ENCODE results near the gene CARMIL1. TPM values are rescaled to one million over a fixed set of nuclear protein-coding genes. Genes with fewer than 3 reads are reported as not detected.

The CARMIL1 gene
- total and polyA plus RNA-seq, 2 of the 8 experiments (the other 6 are each of a cell fraction or from before 2014, with no cell fraction given), result 20.3 to 40.4 TPM

DNA sequence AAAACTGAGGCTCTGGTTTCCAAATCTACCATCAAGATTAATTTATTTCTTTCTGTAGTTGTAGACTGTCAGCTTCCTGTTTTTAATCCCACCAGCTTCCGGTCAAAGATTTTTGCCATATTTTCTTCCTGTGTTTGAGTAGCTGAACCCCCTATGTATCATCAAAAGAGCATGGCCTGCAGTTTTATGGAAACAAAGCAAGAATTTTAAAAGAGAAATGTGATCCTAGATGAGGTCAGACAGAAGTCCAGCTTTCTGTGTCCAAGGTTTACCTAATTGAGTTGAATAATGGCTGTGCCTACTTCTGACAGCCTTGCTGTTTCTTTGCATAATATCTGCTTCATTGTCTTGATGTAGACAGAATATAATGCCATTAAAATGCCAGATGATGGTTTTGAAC lies 163.7 kb downstream of the CARMIL1 start (continued):
- TF ChIP-seq, protein P1, sequence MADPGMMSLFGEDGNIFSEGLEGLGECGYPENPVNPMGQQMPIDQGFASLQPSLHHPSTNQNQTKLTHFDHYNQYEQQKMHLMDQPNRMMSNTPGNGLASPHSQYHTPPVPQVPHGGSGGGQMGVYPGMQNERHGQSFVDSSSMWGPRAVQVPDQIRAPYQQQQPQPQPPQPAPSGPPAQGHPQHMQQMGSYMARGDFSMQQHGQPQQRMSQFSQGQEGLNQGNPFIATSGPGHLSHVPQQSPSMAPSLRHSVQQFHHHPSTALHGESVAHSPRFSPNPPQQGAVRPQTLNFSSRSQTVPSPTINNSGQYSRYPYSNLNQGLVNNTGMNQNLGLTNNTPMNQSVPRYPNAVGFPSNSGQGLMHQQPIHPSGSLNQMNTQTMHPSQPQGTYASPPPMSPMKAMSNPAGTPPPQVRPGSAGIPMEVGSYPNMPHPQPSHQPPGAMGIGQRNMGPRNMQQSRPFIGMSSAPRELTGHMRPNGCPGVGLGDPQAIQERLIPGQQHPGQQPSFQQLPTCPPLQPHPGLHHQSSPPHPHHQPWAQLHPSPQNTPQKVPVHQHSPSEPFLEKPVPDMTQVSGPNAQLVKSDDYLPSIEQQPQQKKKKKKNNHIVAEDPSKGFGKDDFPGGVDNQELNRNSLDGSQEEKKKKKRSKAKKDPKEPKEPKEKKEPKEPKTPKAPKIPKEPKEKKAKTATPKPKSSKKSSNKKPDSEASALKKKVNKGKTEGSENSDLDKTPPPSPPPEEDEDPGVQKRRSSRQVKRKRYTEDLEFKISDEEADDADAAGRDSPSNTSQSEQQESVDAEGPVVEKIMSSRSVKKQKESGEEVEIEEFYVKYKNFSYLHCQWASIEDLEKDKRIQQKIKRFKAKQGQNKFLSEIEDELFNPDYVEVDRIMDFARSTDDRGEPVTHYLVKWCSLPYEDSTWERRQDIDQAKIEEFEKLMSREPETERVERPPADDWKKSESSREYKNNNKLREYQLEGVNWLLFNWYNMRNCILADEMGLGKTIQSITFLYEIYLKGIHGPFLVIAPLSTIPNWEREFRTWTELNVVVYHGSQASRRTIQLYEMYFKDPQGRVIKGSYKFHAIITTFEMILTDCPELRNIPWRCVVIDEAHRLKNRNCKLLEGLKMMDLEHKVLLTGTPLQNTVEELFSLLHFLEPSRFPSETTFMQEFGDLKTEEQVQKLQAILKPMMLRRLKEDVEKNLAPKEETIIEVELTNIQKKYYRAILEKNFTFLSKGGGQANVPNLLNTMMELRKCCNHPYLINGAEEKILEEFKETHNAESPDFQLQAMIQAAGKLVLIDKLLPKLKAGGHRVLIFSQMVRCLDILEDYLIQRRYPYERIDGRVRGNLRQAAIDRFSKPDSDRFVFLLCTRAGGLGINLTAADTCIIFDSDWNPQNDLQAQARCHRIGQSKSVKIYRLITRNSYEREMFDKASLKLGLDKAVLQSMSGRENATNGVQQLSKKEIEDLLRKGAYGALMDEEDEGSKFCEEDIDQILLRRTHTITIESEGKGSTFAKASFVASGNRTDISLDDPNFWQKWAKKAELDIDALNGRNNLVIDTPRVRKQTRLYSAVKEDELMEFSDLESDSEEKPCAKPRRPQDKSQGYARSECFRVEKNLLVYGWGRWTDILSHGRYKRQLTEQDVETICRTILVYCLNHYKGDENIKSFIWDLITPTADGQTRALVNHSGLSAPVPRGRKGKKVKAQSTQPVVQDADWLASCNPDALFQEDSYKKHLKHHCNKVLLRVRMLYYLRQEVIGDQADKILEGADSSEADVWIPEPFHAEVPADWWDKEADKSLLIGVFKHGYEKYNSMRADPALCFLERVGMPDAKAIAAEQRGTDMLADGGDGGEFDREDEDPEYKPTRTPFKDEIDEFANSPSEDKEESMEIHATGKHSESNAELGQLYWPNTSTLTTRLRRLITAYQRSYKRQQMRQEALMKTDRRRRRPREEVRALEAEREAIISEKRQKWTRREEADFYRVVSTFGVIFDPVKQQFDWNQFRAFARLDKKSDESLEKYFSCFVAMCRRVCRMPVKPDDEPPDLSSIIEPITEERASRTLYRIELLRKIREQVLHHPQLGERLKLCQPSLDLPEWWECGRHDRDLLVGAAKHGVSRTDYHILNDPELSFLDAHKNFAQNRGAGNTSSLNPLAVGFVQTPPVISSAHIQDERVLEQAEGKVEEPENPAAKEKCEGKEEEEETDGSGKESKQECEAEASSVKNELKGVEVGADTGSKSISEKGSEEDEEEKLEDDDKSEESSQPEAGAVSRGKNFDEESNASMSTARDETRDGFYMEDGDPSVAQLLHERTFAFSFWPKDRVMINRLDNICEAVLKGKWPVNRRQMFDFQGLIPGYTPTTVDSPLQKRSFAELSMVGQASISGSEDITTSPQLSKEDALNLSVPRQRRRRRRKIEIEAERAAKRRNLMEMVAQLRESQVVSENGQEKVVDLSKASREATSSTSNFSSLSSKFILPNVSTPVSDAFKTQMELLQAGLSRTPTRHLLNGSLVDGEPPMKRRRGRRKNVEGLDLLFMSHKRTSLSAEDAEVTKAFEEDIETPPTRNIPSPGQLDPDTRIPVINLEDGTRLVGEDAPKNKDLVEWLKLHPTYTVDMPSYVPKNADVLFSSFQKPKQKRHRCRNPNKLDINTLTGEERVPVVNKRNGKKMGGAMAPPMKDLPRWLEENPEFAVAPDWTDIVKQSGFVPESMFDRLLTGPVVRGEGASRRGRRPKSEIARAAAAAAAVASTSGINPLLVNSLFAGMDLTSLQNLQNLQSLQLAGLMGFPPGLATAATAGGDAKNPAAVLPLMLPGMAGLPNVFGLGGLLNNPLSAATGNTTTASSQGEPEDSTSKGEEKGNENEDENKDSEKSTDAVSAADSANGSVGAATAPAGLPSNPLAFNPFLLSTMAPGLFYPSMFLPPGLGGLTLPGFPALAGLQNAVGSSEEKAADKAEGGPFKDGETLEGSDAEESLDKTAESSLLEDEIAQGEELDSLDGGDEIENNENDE (IDR thresholded peaks at IDR 0.05; ENCODE audit: insufficient replicate concordance, low read length), result no peak
- no peak for TF ChIP-seq MAFK (IDR thresholded peaks at IDR 0.05; ENCODE audit: low read depth, low read length)
- no peak for TF ChIP-seq ZNF274 (IDR thresholded peaks at IDR 0.05; ENCODE audit: borderline replicate concordance, extremely low read depth, low read length)
- no peak for TF ChIP-seq CREB1 (IDR thresholded peaks at IDR 0.05)
- TF ChIP-seq BCL11A (IDR thresholded peaks at IDR 0.05; ENCODE audit: low read depth in 2 of 2, low read length in 2 of 2), result no peak
- no peak for TF ChIP-seq HDAC2 (IDR thresholded peaks at IDR 0.05; ENCODE audit: borderline replicate concordance in 1 of 2, low read depth in 2 of 2, low read length in 2 of 2)
- no peak for TF ChIP-seq KDM4A (IDR thresholded peaks at IDR 0.05; ENCODE audit: low read depth, low read length, severe bottlenecking)

Measured in H1 (cell line).